Measurements from ENCODE around the gene TRUB1.

DNA sequence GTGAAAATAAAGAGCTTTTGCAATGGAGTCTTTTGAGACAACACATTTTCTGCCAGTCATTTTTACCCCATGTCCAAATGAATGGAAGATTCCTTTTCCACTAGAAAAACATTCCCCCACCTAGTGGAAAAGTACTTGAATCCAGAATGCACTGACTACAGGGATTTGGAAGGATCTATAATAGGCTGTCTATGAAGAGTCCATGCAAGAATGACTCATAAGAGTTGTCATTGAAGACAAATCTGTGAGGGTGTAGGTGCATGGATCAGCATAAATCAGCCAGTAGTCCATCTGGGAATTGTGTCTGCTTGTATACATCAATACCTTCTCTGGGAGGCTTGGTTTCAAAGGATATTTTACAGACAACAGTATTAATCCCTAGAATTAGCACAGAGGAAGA lies 32.5 kb upstream of the TRUB1 start:
- TF ChIP-seq POLR2A (IDR thresholded peaks at IDR 0.05) = no peak
- TF ChIP-seq, protein P1, sequence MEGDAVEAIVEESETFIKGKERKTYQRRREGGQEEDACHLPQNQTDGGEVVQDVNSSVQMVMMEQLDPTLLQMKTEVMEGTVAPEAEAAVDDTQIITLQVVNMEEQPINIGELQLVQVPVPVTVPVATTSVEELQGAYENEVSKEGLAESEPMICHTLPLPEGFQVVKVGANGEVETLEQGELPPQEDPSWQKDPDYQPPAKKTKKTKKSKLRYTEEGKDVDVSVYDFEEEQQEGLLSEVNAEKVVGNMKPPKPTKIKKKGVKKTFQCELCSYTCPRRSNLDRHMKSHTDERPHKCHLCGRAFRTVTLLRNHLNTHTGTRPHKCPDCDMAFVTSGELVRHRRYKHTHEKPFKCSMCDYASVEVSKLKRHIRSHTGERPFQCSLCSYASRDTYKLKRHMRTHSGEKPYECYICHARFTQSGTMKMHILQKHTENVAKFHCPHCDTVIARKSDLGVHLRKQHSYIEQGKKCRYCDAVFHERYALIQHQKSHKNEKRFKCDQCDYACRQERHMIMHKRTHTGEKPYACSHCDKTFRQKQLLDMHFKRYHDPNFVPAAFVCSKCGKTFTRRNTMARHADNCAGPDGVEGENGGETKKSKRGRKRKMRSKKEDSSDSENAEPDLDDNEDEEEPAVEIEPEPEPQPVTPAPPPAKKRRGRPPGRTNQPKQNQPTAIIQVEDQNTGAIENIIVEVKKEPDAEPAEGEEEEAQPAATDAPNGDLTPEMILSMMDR (IDR thresholded peaks at IDR 0.05) = no peak
- TF ChIP-seq EP300 (IDR thresholded peaks at IDR 0.05) = no peak
- no peak for TF ChIP-seq POLR2AphosphoS5 (IDR thresholded peaks at IDR 0.05)

Data from gastroesophageal sphincter (tissue), 3 donors.